Choroid plexus epithelial cell (primary cell): Measurements from ENCODE around the gene COL25A1.

Experiments
- DNase-seq: peaks from one replicate; pipeline ENCODE4 v3.0.0-alpha.2; 2010; ENCODE audit warnings: low read depth
- H3K4me3 ChIP-seq: 2 replicates; pipeline ENCODE4 v1.5.1; 2011; ENCODE audit warnings: low read depth, mild to moderate bottlenecking, control low read depth, low read length, moderate library complexity
- TF ChIP-seq, protein P1 (sequence below): conservative IDR thresholded peaks from 2 replicates; pipeline ENCODE4 v1.5.1; 2011; ENCODE audit warnings: low read depth, mild to moderate bottlenecking, control low read depth, inconsistent platforms, low read length, moderate library complexity

The COL25A1 gene

DNA sequence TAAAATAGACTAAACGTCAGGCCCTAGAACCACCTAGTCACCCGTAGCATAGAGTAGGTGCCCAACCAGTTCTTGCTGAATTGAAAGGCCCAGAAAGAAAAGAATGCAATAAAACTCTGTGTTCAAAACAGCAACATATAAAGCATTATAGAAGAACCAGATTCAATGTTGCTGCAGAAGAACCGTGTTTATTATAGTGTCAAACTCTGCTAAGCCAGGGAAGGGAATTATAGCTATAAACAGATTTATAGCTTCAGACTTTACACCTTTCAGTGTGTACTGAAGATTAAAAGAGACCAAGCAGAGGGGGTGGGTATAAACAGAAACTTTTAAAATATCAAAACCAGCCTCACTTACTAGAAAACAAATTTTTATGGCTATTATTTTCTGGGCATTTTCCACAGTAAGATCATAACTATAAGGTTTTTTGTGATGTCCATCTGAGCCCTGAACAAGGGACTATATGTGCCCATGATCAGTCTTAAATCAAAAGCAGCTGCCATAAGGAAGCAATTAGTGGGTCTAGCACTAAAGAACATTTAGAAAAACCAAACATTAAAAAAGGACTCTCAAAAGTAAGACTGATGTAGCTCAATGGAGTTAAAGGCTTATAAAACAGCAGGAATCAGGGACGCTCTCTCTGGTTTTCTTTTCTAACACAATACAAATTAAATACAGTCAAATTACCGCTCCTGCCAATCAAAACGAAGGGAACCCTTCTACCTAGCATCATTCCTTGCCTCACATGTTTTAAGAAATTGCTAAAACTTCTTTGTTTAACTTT is 319.9 kb downstream of the COL25A1 start:
- no peak for DNase-seq
- no peak overlapping the region for H3K4me3 ChIP-seq
- TF ChIP-seq, protein P1, sequence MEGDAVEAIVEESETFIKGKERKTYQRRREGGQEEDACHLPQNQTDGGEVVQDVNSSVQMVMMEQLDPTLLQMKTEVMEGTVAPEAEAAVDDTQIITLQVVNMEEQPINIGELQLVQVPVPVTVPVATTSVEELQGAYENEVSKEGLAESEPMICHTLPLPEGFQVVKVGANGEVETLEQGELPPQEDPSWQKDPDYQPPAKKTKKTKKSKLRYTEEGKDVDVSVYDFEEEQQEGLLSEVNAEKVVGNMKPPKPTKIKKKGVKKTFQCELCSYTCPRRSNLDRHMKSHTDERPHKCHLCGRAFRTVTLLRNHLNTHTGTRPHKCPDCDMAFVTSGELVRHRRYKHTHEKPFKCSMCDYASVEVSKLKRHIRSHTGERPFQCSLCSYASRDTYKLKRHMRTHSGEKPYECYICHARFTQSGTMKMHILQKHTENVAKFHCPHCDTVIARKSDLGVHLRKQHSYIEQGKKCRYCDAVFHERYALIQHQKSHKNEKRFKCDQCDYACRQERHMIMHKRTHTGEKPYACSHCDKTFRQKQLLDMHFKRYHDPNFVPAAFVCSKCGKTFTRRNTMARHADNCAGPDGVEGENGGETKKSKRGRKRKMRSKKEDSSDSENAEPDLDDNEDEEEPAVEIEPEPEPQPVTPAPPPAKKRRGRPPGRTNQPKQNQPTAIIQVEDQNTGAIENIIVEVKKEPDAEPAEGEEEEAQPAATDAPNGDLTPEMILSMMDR, result no peak

DNA sequence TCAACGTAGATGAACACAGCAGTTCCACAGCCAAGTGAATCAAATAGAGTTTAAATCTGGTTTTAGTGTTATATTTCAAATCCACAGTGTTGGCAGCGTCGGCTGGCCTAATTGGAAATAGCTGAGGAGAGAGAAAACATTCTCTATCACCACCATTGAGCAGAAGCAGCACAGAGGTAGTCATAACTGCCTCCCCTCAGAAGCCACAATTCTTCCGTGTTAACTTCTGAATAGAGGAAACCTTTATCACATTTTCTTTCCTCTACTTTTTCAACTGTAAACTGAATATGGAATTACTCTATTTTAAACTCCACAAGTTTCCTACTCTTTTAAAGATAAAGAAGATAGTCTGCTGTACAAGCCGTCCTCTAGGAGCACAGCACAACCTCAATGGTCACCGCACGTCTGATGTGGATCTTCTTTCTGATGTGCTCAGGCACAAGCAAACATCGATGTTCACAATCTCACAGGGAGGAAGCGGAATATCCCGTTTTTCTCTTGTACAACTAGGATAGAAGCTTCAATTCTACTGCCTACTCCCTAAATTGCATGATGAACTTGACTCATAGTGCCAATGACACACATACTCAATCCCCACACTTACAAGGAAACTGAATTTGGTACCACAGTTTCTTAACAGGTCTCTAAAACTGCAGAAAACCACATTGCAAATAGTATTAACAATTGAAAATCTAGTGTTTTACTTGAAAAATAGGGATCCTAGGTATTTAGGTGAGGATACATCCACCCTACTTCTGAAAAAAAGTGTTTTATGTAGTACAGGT is 321.8 kb downstream of the COL25A1 start:
- no peak overlapping the region for H3K4me3 ChIP-seq
- no peak for DNase-seq
- TF ChIP-seq, protein P1, result no peak

DNA sequence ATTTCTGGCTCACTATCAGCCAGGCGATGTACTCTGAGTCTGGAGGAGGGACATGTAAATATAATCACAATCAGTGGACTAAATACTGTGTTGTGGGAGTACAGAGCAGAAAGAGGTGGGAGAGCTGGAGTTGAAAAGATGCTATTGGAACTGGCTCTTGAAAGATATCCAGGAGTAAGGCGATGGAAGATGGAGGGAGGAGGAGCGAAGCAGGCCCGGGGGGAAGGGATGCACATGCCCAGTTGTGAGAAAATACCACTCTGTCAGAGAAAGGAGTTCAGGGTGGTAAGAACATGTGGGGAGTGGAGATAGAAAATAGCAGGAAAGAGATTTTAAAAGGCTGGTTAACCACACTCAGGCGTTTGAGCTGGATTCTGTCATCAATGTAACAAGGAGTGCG is 322.7 kb downstream of the COL25A1 start:
- DNase-seq, result no peak
- TF ChIP-seq, protein P1, result no peak
- H3K4me3 ChIP-seq, result no peak overlapping the region

DNA sequence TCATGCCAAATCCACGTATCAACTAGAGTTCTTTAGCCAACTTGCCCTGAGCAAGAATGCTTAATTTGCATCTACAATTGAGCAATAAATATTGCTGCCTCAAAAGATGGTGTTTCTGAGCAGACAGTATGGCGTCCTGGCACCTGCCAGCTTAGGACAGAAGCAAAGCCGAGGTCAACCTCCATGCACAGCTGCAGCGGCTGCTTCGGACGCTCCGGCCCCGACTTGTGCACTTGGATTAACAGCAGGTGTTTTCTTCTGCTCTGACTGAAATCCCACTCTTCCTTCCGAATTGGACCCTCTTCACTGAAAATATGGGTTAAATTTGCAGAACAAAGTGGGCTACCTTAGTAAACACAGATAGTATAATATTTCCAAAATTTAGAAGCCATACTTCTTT is 324.4 kb downstream of the COL25A1 start:
- TF ChIP-seq, protein P1, result no peak
- no peak for DNase-seq
- no peak overlapping the region for H3K4me3 ChIP-seq

DNA sequence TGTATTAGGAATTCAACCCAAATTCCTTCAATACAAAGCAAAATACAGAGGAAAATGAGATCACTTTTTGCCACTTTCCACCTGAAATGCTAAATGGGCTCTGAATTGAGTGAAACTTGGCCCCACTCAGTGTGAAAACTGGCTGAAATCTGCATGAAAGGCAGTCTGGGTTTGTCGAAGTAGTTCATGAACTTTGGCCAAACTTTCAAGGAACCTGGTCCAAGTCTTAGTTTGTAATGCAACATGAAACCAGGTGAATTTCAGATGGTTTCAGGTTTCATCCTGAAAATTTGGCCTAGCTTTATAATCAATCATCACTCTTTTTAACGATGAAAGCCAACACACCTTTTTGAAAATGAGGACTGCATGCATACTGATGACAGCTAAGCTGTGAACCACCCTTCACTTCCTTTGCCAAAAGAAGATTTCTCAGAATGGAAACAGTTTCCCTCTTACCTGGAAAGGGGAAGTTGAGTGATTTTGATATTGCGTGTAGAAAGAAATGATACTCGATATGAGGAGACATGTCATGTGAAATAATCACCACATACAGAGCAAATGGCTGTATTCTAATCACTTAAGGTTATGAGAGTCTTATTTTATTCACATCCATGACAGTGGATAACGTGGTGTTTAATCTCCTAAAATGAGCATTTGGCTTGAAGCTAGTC is 329.7 kb downstream of the COL25A1 start:
- no peak for DNase-seq
- TF ChIP-seq, protein P1, result no peak
- H3K4me3 ChIP-seq, result no peak overlapping the region

DNA sequence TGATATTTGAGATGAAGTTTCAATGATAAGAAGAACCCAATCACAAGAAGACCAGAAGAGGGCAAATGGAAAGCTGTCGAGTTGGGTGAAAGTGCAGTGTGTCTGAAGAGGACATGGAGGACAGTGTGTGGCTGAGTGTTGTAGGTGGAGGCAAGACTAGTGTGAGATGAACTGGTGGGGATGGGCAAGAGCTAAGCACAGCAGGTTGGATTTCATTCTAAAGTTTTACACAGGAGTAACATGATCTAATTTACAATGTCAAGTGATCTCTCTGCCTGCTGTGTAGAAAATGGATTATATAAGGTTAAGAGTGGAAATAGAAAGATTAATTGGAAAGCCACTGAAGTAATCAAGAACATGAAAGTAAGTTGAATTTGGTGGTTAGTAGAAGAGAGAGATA is 331.0 kb downstream of the COL25A1 start:
- no peak overlapping the region for H3K4me3 ChIP-seq
- TF ChIP-seq, protein P1, result no peak
- DNase-seq, result no peak
